Measurements from ENCODE around the gene UROD.
"Not testable (repeated sequence)": the region's sequence is repeated elsewhere in the genome, so short reads cannot be mapped to it uniquely, and the experiment has no call there.

The UROD gene

DNA sequence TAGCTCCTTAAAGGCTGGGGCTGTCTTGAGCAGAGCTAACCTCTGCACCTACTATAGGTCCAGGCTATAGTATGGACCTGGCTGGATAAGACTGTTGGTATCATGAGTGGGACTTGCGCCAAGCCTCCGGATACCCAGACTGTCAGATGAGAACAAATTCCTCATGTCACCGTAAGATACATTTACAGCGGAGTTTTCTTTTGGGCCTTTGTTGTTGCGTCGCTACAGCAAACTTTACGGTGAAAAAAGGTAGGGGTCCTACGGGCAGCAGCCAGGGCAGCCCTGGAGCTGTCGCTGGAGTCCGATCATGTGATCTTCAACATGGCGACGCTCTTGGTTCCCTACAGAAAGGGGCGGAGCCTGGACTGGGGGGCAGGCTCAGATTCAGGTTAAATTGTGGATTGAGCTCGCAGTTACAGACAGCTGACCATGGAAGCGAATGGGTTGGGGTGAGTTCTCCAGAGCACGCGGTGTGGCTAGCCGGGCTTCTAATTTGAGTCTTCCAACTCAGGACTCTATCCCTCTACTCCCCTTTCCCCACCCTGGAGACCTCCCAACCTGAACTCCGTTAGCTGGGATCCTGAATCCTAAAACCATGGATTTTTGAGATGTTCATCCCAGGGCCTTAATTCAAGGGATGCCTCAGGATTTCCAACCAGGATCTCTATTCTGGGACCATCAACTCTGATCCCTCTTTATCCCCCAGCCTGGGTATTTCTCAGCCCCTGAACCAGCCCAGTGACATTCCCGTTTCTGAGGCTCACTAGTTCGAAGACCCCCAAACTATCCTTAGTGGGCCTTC is at the start of gene UROD:
Gene UROD (plus strand): TSS at position 418 of the 802 bp plus-strand sequence. CDS start 12 bp downstream, at position 430.
- peak within 1 kb of the TSS; percentile 89 for H3K4me3 ChIP-seq (ENCODE audit: low read depth, low read length)
- TF ChIP-seq, protein P1, sequence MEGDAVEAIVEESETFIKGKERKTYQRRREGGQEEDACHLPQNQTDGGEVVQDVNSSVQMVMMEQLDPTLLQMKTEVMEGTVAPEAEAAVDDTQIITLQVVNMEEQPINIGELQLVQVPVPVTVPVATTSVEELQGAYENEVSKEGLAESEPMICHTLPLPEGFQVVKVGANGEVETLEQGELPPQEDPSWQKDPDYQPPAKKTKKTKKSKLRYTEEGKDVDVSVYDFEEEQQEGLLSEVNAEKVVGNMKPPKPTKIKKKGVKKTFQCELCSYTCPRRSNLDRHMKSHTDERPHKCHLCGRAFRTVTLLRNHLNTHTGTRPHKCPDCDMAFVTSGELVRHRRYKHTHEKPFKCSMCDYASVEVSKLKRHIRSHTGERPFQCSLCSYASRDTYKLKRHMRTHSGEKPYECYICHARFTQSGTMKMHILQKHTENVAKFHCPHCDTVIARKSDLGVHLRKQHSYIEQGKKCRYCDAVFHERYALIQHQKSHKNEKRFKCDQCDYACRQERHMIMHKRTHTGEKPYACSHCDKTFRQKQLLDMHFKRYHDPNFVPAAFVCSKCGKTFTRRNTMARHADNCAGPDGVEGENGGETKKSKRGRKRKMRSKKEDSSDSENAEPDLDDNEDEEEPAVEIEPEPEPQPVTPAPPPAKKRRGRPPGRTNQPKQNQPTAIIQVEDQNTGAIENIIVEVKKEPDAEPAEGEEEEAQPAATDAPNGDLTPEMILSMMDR (conservative IDR thresholded peaks at IDR 0.05; ENCODE audit: low read depth, low read length), result no peak
- DNase-seq (ENCODE audit: low read depth), result peak; percentile 99

DNA sequence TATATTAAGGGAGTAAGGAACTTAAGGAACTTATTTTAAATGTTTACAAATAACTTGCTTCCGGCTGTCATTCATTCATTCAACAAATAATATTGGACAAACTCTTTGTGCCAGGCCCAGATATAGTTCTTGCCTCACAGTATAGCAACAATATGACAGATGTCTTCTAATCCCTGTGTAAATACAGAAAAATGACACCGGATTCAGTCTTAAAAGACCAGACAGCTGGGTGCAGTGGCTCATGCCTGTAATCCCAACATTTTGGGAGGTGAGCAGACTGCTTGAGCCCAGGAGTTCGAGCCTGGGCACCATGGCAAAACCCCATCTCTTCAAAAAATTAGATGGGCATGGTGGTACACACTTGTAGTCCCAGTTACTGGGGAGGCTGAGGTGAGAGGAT is 49.3 kb upstream of the UROD start:
- TF ChIP-seq, protein P1 (conservative IDR thresholded peaks at IDR 0.05; ENCODE audit: low read depth, low read length), result no peak
- H3K4me3 ChIP-seq (ENCODE audit: low read depth, low read length), result no peak overlapping the region
- no peak for DNase-seq (ENCODE audit: low read depth)

DNA sequence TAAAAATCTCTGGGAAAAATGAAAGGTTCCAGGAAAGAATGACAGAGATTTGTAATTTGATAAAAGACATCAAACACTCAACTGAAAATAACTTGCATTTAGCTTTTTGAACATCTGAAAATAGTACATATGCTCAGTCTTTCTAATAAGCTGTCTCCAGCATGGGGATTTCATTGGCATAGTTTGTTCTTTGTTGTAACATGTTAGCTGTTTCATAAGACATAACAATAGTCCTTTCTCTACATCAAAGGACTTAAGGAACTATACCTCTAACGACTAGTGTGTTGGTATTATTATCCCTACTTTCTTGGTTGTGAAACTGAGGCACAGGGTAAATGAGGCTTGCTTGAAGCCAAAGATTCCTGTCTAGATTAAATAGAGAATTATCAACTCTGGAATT is 47.7 kb upstream of the UROD start:
- DNase-seq (ENCODE audit: low read depth), result no peak
- H3K4me3 ChIP-seq (ENCODE audit: low read depth, low read length), result no peak overlapping the region
- TF ChIP-seq, protein P1 (conservative IDR thresholded peaks at IDR 0.05; ENCODE audit: low read depth, low read length), result no peak

DNA sequence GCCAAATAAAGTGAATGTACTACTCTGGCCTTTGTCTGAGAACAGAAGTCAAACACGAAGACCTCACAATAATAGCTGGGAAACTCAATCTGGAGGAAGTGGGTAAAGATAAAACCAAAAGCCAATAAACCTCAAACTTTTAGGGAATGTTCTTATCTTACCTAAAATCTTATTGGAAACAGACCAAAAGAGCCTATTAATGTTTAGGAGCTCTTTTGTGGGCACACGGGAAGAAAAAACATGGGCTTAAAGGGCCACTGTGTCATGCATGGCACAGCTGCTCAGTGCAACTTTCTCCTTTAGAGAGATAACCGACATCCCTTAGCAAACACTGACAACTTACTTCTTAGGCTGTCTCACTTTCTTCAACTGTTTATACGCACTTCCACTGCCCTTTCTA is 41.7 kb upstream of the UROD start:
- H3K4me3 ChIP-seq (ENCODE audit: low read depth, low read length), result no peak overlapping the region
- TF ChIP-seq, protein P1 (conservative IDR thresholded peaks at IDR 0.05; ENCODE audit: low read depth, low read length), result no peak
- DNase-seq (ENCODE audit: low read depth), result peak; percentile 54

DNA sequence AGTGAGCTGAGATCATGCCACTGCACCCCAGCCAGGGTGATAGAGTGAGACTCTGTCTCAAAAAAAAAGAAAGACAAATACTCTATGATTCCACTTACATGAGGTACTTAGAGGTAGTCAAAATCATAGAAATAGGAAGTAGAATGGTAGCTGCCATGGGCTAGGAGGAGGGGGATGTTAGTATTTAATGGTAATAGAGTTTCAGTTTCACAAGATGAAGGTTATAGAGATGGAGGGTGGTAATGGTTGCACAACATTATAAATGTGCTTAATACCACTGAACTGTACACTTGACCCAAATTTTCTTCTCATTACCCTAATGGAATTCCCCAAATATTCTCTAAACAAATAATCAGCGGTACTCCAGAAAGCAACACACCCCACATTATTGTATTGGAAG is 38.4 kb upstream of the UROD start:
- TF ChIP-seq, protein P1 (conservative IDR thresholded peaks at IDR 0.05; ENCODE audit: low read depth, low read length), result no peak
- DNase-seq (ENCODE audit: low read depth), result no peak
- no peak overlapping the region for H3K4me3 ChIP-seq (ENCODE audit: low read depth, low read length)

DNA sequence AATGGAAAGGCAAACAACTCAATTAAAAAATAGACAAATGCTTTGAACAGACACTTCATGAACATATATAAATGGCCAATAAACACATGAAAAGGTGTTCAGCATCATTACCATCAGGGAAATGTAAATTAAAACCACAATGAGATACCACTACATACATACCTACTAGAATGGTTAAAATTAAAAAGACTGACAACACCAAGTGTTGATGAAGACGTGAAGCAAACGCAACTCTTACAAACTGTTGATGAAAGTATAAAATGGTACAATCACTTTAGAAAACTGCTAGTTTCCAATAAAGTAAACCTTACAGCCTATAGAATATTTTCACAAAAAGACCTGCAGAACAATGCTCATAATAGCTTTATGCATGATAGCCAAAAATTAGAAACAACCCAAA is 35.8 kb upstream of the UROD start:
- TF ChIP-seq, protein P1 (conservative IDR thresholded peaks at IDR 0.05; ENCODE audit: low read depth, low read length), result no peak
- DNase-seq (ENCODE audit: low read depth), result no peak
- H3K4me3 ChIP-seq (ENCODE audit: low read depth, low read length), result no peak overlapping the region

DNA sequence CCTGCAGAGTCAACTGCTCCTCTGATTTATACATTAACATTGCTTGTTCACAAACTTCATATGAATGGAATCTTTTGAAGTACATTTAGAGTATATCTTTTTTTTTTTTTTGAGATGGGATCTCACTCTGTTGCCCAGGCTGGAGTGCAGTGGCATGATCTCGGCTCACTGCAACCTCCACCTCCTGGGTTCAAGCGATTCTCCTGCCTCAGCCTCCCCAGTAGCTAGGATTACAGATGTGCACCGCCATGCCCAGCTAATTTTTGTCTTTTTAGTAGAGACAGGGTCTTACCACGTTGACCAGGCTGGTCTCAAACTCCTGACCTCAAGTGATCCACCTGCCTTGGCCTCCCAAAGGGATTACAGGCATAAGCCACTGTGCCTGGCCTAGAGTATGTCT is 34.7 kb upstream of the UROD start:
- DNase-seq (ENCODE audit: low read depth); H3K4me3 ChIP-seq (ENCODE audit: low read depth, low read length): not testable (repeated sequence)

All from choroid plexus epithelial cell (primary cell).